NCI-H460 (cell line): Measurements from ENCODE around the gene ZNF66. TPM values are rescaled to one million over a fixed set of nuclear protein-coding genes. Genes with fewer than 3 reads are reported as not detected.
A peak's percentile ranks its signal among the peaks of the same experiment; 100 is the strongest.
"Not testable (repeated sequence)": the region's sequence is repeated elsewhere in the genome, so short reads cannot be mapped to it uniquely, and the experiment has no call there.

Experiments used
- DNase-seq: peaks from one replicate; pipeline ENCODE4 v3.0.0-alpha.2; 2016; ENCODE audit warnings: low read depth; ENCODE audit errors: extremely low read depth
- polyA plus RNA-seq: library from polyadenylated mRNA; depleted of rRNA; stranded (reverse); fragments of >200 nt; gene quantifications from 2 replicates; pipeline ENCODE4 v1.2.3, GENCODE V29; 2014; cell fraction: nucleus; rRNA removed
- total RNA-seq: library from RNA; depleted of rRNA; stranded (reverse); fragments of >200 nt; shearing (Covaris generic); gene quantifications from 2 replicates; pipeline ENCODE4 v1.2.3, GENCODE V29; 2014; rRNA removed

The ZNF66 gene
- 0.27 TPM in 1 of 2 replicates, not detected in the other for total RNA-seq
- 0.50 and 2.0 TPM in 2 replicates for polyA plus RNA-seq

GRCh38 chr19:20776083-20777076, at the start of gene ZNF66:
Gene ZNF66 (plus strand): TSS chr19:20776304. CDS start chr19:20776448, 144 bp downstream.
- DNase-seq = peak; percentile 6

- not testable (repeated sequence) for DNase-seq
Measured at GRCh38 chr19:20750169-20750568, 25.9 kb upstream of the ZNF66 start.

- not testable (repeated sequence) for DNase-seq
Measured at GRCh38 chr19:20752291-20752690, 23.8 kb upstream of the ZNF66 start.

- not testable (repeated sequence) for DNase-seq
Measured at GRCh38 chr19:20769225-20769736, 6.8 kb upstream of the ZNF66 start.

GRCh38 chr19:20787786-20788185, 11.7 kb downstream of the ZNF66 start:
- no peak for DNase-seq

GRCh38 chr19:20791806-20792205, 15.7 kb downstream of the ZNF66 start:
- DNase-seq = no peak

GRCh38 chr19:20806311-20807262, 30.5 kb downstream of the ZNF66 start:
- DNase-seq = not testable (repeated sequence)

GRCh38 chr19:20840371-20840770, 64.3 kb downstream of the ZNF66 start:
- DNase-seq = no peak

Other genes with a start within 250 kb of the ZNF66 start
- not detected in 2 replicates for gene ZNF737, start 210.5 kb upstream of the ZNF66 start, total RNA-seq
- not detected in 2 replicates for gene ZNF626, start 114.7 kb upstream of the ZNF66 start, total RNA-seq
- 0.40 and 0.42 TPM in 2 replicates for gene ZNF85, start 146.9 kb downstream of the ZNF66 start, total RNA-seq
- gene ZNF430, start 244.4 kb downstream of the ZNF66 start, total RNA-seq = 4.0 and 5.0 TPM in 2 replicates